OCI-LY7 (cell line): Measurements from ENCODE around the gene TSPAN9. TPM values are rescaled to one million over a fixed set of nuclear protein-coding genes. Genes with fewer than 3 reads are reported as not detected.

Experiments used
- BruUV-seq: library from RNA; stranded (reverse); fragments of 400-500 nt; replicated peaks from 2 replicates; lab custom pipeline; 2021; lab: Mats Ljungman, UMichigan
- CTCF ChIA-PET: fragments of 300-600 bp; sonication (Branson Sonifier 250); formaldehyde crosslinking; loops from one replicate; lab custom pipeline; 2022; ENCODE audit warnings: antibody characterized with exemption; ENCODE audit not compliant: unreplicated experiment; lab: Charles Lee
- POLR2A ChIA-PET: fragments of 300-600 bp; sonication (Branson Sonifier 250); formaldehyde crosslinking; loops from one replicate; lab custom pipeline; 2022; ENCODE audit warnings: antibody characterized with exemption; lab: Charles Lee
- DNase-seq: peaks from one replicate; pipeline ENCODE4 v3.0.0-alpha.2; 2015; ENCODE audit warnings: low spot score
- H2AFZ ChIP-seq: fragments of 200-600 bp; sonication (generic), shearing (Covaris generic); 2 replicates; pipeline ENCODE4 v1.6.1; 2014; ENCODE audit warnings: mild to moderate bottlenecking, antibody characterized with exemption, low read length, moderate library complexity
- H3K27ac ChIP-seq: fragments of 200-600 bp; sonication (generic); 2 replicates; pipeline ENCODE4 v1.5.1; 2014; ENCODE audit warnings: mixed run types, low read depth, mild to moderate bottlenecking, moderate library complexity, low read length, inconsistent platforms; ENCODE audit not compliant: poor library complexity, severe bottlenecking
- H3K36me3 ChIP-seq: fragments of 200-600 bp; sonication (generic); 2 replicates; pipeline ENCODE4 v1.6.1; 2014; ENCODE audit warnings: mild to moderate bottlenecking, antibody characterized with exemption, low read length, moderate library complexity, mixed read lengths; ENCODE audit not compliant: insufficient read depth
- H3K4me1 ChIP-seq: fragments of 200-600 bp; sonication (generic); 2 replicates; pipeline ENCODE4 v1.5.1; 2014; ENCODE audit warnings: mild to moderate bottlenecking, low read length; ENCODE audit not compliant: insufficient read depth, poor library complexity, severe bottlenecking
- H3K4me2 ChIP-seq: fragments of 200-600 bp; sonication (generic); 2 replicates; pipeline ENCODE4 v1.6.1; 2014; ENCODE audit warnings: mild to moderate bottlenecking, low read length
- H3K4me3 ChIP-seq: fragments of 200-600 bp; sonication (generic); 2 replicates; pipeline ENCODE4 v1.5.1; 2014; ENCODE audit warnings: mild to moderate bottlenecking, low read depth, low read length; ENCODE audit not compliant: poor library complexity, severe bottlenecking
- H3K79me2 ChIP-seq: fragments of 200-600 bp; sonication (generic); 2 replicates; pipeline ENCODE4 v1.6.1; 2016; ENCODE audit warnings: low read depth, mild to moderate bottlenecking, low read length, moderate library complexity, mixed read lengths; ENCODE audit not compliant: insufficient read depth
- H3K9me2 ChIP-seq: fragments of 200-600 bp; sonication (generic); 2 replicates; pipeline ENCODE4 v1.6.1; 2016; ENCODE audit warnings: mild to moderate bottlenecking, low read length, mixed read lengths; ENCODE audit not compliant: insufficient read depth
- H3K9me3 ChIP-seq: fragments of 200-600 bp; sonication (generic); 2 replicates; pipeline ENCODE4 v1.6.1; 2014; ENCODE audit warnings: mild to moderate bottlenecking, mixed run types, low read length, mixed read lengths
- H4K20me1 ChIP-seq: fragments of 200-600 bp; sonication (generic); 2 replicates; pipeline ENCODE4 v1.6.1; 2014; ENCODE audit warnings: mild to moderate bottlenecking, antibody characterized with exemption, low read length, moderate library complexity, mixed read lengths; ENCODE audit not compliant: insufficient read depth
- CTCF ChIP-seq: fragments of 200-600 bp; sonication (generic); conservative IDR thresholded peaks from 2 replicates; pipeline ENCODE4 v1.5.1; 2014; ENCODE audit warnings: mild to moderate bottlenecking, antibody characterized with exemption, low read length, moderate library complexity, mixed read lengths
- EZH2phosphoT487 ChIP-seq: fragments of 200-600 bp; sonication (generic); IDR thresholded peaks from 2 replicates; pipeline ENCODE4 v1.6.1; 2018; ENCODE audit warnings: low read depth, borderline replicate concordance, mild to moderate bottlenecking, mixed run types, antibody characterized with exemption, low read length, moderate library complexity, mixed read lengths
- intact Hi-C: fragments of 100-400 bp; cut with micrococcal nuclease; formaldehyde crosslinking; loops from one replicate; pipeline ENCODE4 v1.10.0; 2022; ENCODE audit not compliant: unreplicated experiment
- total RNA-seq, 2 experiments: library from RNA; depleted of rRNA in 1 of 2; stranded (reverse); fragments of >200 nt in 1 of 2; shearing (Covaris generic) in 1 of 2; gene quantifications; 2 replicates each; pipeline ENCODE4 v1.2.3, GENCODE V29; 2014 to 2022

TSPAN9 gene
- total RNA-seq, 2 experiments from 2014 or later = 0.50 to 0.74 TPM

GRCh38 chr12:3255057-3255456 is 177.9 kb downstream of the TSPAN9 start:
- Histone ChIP-seq H3K4me1 (no peaks in the 10 kb centered on the region), H3K79me2 (no peaks in the 10 kb centered on the region), H2AFZ (no peak overlapping the region), H4K20me1 (no peaks in the 10 kb centered on the region), H3K4me2 (no peak overlapping the region), H3K9me2 (no peaks in the 10 kb centered on the region), H3K36me3 (no peaks in the 10 kb centered on the region), H3K4me3 (no peak overlapping the region), H3K9me3 (no peaks in the 10 kb centered on the region), H3K27ac (no peak overlapping the region)
- CTCF ChIA-PET = no interaction called here
- POLR2A ChIA-PET = interaction anchor here (0.7 kb wide), 1 partner anchor 224 kb away, joined by 3 read pairs; no protein-coding TSS in a partner anchor
- intact Hi-C loops = no loop called here
- no peak for DNase-seq
- no TSS peak for BruUV-seq
- TF ChIP-seq EZH2phosphoT487 = no peak
- no peak for TF ChIP-seq CTCF

GRCh38 chr12:3256103-3256631 is 179.0 kb downstream of the TSPAN9 start:
- TF ChIP-seq EZH2phosphoT487 = no peak
- TF ChIP-seq CTCF = no peak
- Histone ChIP-seq H2AFZ (no peak overlapping the region), H3K27ac (no peak overlapping the region), H3K9me2 (no peaks in the 10 kb centered on the region), H4K20me1 (no peaks in the 10 kb centered on the region), H3K4me2 (no peak overlapping the region), H3K9me3 (no peaks in the 10 kb centered on the region), H3K4me1 (no peaks in the 10 kb centered on the region), H3K36me3 (no peaks in the 10 kb centered on the region), H3K79me2 (no peaks in the 10 kb centered on the region), H3K4me3 (no peak overlapping the region)
- no TSS peak for BruUV-seq
- no peak for DNase-seq
- ChIA-PET POLR2A (no interaction called here), CTCF (no interaction called here)
- intact Hi-C loops = no loop called here

- H3K79me2 ChIP-seq = no peaks in the 10 kb centered on the region
- POLR2A ChIA-PET = no interaction called here
- H4K20me1 ChIP-seq = no peaks in the 10 kb centered on the region
- H3K4me1 ChIP-seq = no peaks in the 10 kb centered on the region
- H3K9me3 ChIP-seq = no peaks in the 10 kb centered on the region
- no peak overlapping the region for H3K4me3 ChIP-seq
- intact Hi-C loops = no loop called here
- H3K9me2 ChIP-seq = no peaks in the 10 kb centered on the region
- H3K4me2 ChIP-seq = no peak overlapping the region
- no peak overlapping the region for H3K27ac ChIP-seq
- no peaks in the 10 kb centered on the region for H3K36me3 ChIP-seq
- BruUV-seq = no TSS peak
- no peak overlapping the region for H2AFZ ChIP-seq
- TF ChIP-seq EZH2phosphoT487 = no peak
- TF ChIP-seq CTCF = no peak
- CTCF ChIA-PET = no interaction called here
- no peak for DNase-seq
These were observed 180.2 kb downstream of the TSPAN9 start for GRCh38 chr12:3257411-3257810.
